HG03159 (cell line): Measurements from ENCODE around the gene TNNT1.
"Not testable (repeated sequence)": the region's sequence is repeated elsewhere in the genome, so short reads cannot be mapped to it uniquely, and the experiment has no call there.

Experiments
- ATAC-seq: cut with Tn5 transposase; IDR thresholded peaks from one replicate; pipeline ENCODE4 v1.9.1; 2021; ENCODE audit warnings: mild to moderate bottlenecking, moderate library complexity; ENCODE audit not compliant: unreplicated experiment

Gene TNNT1

DNA sequence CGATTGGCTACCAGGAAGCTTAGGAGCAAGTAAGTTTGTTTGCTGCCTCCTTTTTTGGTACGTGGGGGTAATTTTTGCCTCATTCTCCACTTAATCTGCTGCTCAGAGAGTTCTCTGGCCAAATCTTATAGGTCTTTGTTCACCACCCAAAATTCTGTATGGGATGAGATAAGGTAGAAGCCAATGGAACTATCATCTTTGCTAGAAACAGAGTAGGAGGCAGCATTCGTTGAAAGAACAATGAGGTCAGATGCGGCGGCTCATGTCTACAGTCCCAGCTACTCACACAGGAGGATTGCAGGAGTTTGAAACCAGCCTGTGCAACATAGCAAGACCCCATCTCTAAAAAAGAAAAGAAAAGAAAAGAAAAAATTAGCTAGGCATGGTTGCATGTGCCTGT lies 22.4 kb upstream of the TNNT1 start:
- no peak for ATAC-seq

DNA sequence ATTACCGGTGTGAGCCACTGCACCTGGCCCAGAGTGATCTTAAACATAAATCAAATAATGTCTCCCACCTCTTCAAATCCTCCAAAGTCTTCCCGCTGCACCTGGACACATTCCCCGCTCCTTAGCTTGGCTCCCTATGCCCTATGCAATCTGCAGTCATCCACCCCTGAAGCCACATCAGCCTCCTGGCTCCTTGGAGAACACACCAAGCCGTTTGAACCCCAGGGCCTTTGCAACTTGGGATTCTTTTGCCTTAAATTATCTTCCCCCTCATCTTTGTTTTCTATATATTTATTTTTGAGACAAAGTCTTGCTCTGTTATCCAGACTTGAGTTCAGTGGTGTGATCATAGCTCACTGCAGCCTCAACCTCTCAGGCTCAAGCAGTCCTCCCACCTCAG lies 20.1 kb upstream of the TNNT1 start:
- no peak for ATAC-seq

DNA sequence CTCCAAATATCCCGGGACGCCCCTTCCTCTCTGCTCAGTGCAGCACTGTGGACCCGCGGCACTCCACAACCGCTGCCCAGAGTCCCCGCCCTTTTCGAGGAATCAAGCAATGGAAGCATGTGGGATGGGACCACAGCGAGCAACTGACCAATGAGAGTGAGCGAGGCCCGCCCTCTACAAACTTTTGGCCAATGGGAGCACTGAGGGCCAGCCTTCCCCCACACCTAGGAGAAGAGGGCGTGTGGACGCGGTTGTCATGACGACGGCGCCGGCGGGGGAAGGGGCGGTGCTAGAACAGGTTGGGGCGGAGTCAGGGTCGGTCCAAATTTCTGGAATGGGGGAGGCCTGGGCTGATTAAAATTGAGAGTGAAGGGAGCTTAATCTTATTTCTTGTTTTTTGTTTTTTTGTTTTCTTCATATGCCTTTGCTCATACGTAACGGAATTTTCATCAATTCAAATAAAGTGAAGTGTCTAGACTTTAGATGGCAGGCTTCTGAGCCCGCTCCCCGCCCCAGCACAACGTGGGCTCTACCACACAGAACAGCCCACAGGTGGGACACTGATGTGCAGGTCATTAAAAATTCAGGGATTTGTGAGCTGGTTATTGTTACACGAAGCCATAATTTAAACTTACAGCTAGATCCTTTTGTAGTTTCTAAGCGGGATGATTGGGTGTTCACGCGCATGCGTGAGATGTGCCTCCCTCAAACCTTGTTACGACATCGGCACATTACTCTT lies 17.7 kb upstream of the TNNT1 start, which contains the start of gene DNAAF3:
Gene DNAAF3, minus strand, starts transcription at position 84 of the 739 bp plus-strand sequence. CDS start 200 bp downstream, outside the sequence.
- peak; percentile 82 for ATAC-seq

DNA sequence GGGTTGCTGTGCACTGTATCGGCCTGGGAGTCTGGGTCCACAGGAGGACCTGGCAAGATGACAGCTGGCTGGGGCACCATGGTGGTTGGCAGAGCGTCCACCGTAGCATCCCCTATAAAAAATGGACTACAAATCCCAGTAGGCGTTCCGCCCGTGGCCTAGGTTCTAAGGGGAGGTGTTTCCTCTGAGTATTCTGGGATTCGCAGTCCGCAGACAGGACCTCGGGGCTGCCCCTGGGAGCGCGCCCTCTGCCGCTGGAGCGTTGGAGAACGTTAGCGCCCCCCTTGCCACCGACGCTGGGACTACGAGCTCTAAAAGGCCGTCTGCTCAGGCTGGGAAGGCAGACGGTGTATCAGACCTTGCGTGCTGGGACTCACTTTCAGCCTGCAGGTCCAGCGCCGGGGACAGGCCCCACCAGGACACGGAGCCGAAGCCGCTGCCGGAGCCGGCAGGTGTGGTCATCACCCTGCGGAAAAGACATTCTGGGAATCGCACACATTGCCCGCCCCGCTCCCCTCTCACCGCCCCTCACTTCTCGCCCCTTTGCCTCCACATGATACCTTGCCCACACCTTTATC lies 17.0 kb upstream of the TNNT1 start:
- peak; percentile 10 for ATAC-seq

DNA sequence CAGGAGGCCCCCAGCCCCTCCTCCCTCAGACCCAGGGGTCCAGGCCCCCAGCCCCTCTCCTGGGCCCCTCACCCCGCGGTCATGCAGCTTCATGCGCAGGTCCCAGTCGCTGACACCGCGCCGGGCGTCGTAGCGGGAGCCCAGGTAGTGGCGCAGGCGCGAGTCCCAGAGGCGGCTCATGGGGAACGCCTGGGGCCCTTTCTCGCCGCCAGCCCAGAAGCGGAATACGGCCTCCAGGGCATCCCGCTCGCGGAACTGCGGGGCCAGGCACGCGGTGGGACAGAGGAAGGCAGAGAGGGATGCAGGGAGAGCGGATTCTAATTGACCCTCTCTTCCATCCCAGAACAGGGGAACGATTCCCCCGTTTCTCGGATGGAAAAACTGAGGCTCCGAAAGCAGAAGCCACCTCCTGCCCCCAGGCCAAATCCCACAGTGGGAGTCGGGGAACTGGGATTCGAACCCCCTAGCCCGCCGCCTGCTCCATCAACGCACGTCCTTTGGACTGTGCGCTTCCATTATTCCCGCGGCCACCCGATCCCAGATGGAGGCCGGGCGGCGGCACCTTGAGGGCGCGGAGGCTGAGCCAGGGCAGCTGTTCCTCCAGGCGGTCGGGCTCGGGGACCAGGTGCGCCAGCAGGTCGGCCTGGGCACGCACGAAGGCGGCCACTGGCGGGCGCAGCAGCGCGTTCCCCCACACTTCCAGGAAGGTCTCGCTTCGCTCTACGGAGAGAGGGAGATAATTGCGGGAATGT lies 12.7 kb upstream of the TNNT1 start:
- ATAC-seq: no peak

GRCh38 chr19:55160986-55161365 lies 12.0 kb upstream of the TNNT1 start:
- ATAC-seq: no peak

DNA sequence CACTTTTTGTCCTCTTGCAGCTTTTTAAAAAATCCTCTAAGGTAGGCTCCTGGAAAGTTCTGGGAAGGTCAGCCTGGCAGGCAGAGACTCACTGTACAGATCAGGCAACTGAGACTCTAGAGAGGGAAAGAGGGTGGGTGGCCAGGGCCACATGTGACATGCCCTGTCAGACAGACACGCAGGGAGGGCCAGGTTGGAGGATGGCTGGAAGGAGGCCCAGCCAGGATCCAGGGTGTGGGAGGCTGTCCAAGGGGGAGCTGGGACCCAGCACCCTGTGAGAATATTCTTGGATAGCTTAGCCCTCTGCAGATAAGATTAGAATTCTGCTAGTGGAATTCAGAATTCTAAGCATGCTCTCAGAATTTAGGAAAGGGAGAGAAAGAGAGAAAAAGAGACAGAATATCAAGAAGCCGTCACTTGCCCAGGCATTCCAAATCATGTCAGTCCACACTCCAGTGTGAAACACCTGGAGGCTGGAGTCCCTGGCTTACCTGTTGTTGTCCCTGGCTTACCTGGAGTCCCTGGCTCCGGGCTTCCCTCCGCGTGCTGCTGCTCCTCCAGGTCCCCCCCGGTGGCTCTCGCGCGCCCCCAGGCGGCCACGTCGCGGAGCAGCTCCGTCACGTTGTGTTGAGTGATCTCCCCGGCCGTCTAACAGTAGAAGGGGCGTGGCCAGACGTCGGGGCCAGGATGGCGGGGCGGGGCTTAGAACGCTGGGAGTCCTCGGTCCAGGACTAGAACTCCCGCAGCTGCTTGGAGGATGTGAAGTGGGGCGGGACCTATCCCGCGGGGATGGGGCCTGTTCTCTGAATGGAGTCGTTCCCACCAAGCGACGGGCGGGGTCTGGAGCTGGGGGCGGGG lies 11.4 kb upstream of the TNNT1 start:
- peak; percentile 86 for ATAC-seq

GRCh38 chr19:55158848-55159749 lies 10.1 kb upstream of the TNNT1 start:
- ATAC-seq: no peak

GRCh38 chr19:55158423-55158822 lies 9.4 kb upstream of the TNNT1 start:
- ATAC-seq: no peak

- ATAC-seq: no peak
Observed at GRCh38 chr19:55157064-55157908, 8.3 kb upstream of the TNNT1 start, which contains the start of gene TNNI3. TNNI3 (minus strand) TSS chr19:55157732; CDS start chr19:55157589, 143 bp downstream.

DNA sequence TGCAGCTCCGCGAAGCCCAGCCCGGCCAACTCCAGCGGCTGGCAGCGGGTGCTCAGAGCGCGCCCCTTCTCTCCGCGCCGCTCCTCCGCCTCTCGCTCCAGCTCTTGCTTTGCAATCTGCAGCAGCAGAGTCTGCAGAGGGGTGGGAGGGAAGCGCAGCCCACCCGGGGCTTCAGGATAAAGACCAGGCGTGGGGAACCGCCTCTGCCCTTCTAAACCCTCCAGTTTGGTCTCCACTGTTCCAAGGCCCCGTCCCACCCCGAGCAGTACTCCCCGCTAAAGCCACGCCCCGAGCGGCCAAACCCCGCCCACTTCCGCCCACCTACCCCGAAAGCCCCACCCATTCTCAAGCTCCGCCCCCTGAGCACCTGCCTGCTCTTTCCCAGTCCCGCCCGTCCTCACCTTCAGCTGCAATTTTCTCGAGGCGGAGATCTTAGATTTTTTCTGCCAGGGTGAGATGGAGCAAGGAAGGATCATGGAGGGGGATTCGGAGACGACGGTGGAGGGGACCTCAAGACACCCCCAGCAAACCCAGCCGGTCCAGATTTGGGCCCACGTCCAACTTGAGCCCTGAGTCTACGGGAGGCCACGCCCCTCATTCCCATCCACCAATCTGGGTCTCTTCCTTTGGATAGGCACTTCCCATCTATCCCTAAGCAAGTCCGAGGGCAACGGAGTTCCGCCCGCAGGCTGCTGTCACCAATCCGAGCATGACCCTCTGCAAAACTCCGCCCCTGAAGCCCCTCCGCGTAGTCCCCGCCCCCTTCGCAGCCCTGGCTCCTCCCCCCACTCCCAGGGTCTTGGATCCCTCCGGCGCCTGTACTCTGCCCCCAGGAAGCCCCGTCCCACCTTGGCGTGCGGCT lies 7.4 kb upstream of the TNNT1 start:
- ATAC-seq: no peak

DNA sequence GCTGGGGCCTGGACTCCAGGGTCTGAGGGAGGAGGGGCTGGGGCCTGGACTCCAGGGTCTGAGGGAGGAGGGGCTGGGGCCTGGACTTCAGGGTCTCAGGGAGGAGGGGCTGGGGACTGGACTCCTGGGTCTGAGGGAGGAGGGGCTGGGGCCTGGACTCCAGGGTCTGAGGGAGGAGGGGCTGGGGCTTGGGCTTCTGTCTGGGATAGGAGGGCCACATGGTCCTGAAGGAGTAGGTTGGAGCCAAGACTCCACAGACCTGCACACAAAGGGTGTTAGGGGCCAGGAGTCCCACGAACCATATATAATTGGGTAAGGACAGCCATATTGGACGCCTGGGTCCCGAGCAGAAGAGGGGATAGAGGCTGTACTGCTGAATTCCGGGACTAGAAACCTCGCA lies 6.8 kb upstream of the TNNT1 start:
- not testable (repeated sequence) for ATAC-seq

GRCh38 chr19:55153652-55154264 lies 4.8 kb upstream of the TNNT1 start:
- no peak for ATAC-seq

GRCh38 chr19:55152017-55152416 lies 3.0 kb upstream of the TNNT1 start:
- no peak for ATAC-seq

DNA sequence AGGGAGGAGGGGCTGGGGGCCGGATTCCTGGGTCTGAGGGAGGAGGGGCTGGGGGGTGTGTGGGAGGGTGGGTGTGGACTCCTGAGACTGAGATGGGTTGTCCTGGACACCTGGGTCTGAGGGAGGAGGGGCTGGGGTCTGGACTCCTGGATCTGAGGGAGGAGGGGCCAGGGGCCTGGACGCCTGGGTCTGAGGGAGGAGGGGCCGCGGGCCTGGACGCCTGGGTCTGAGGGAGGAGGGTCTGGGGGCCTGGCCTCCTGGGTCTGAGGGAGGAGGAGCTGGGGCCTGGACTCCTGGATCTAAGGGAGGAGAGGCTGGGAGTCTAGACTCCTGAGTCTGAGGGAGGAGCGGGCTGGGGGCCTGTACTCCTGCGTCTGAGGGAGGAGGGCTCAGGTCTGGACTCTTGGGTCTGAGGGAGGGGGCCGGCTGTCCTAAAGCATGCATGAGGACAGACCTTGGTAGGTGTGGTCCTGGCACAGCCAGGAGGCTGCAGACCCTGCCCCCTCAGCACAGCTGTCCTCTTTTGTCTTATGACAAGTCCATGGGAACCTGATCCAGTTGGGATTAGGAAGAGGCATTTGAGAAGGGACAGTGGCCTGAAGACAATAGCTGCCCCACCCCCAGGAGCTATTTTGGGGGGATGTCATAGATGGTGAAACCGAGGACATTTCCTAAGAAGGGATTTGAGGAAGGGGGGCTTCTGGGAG lies 1.3 kb downstream of the TNNT1 start:
- ATAC-seq: no peak

- no peak for ATAC-seq
Observed at GRCh38 chr19:55146705-55147273, 2.2 kb downstream of the TNNT1 start.
